Ovary (tissue), 3 donors: ENCODE results near the gene ANK3.

Source experiments
- EP300 ChIP-seq: sonication (generic); formaldehyde crosslinking; IDR thresholded peaks from one replicate; pipeline ENCODE4 v1.6.1; 2017; ENCODE audit warnings: antibody characterized with exemption
- POLR2A ChIP-seq: fragments of 450-650 bp; IDR thresholded peaks from one replicate; pipeline ENCODE4 v1.6.1; 2017; ENCODE audit warnings: antibody characterized with exemption, mild to moderate bottlenecking, moderate library complexity
- TF ChIP-seq, protein P1 (sequence below), 3 donors: fragments of 450-650 bp in 2 of 3; fragments of 200-600 bp in 1 of 3; IDR thresholded peaks; one replicate each; pipeline versions ENCODE4 v1.5.1 to v1.8.0; 2016 to 2022; ENCODE audit warnings: antibody characterized with exemption in 3 of 3, mild to moderate bottlenecking in 1 of 3
- donor health status: DM: no; HTN: no; CAD: no.

DNA sequence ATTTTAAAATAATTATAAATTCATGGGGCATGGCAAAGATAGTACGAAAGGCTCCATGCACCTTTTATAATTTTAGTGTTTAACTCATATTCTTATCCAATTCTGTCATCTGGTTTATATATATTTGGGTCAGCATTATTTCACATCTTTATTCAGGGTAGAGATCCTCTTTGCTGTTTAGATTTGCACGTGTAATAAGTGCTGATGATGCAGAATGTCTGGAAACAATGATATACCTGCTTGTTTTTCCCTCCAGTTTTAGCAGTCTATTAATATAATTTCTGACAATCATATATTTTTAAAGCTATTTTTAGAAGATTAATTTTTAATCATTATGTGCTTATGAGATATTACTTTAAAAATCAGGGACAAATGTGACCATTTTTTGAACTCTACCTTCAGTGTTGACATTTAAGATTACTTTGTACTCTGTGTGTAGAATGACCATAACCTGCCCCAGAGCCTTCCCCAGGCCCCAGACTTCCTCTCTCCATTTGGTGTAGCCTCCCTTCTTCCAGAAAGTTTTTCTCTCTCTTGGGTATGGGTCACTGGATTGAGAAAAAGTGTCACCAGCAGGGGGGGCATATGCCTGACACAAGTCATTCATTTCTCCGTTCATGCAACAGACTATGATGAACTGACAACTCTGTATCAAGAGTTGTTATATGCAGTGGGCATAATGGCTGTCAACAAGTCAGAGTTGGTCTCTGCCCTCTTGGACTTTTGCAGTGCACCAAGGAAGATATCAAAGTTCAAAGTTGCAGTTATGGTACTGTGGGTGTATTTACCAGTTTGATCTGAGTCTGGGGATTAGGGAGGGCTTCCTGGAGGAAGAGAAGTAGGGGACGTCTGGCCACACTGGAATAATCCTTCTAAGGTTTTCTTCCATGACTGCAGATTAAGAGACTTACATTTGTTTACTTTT, 290.7 kb downstream of the ANK3 start:
- TF ChIP-seq EP300 (no peak), POLR2A (no peak)
- TF ChIP-seq, protein P1, sequence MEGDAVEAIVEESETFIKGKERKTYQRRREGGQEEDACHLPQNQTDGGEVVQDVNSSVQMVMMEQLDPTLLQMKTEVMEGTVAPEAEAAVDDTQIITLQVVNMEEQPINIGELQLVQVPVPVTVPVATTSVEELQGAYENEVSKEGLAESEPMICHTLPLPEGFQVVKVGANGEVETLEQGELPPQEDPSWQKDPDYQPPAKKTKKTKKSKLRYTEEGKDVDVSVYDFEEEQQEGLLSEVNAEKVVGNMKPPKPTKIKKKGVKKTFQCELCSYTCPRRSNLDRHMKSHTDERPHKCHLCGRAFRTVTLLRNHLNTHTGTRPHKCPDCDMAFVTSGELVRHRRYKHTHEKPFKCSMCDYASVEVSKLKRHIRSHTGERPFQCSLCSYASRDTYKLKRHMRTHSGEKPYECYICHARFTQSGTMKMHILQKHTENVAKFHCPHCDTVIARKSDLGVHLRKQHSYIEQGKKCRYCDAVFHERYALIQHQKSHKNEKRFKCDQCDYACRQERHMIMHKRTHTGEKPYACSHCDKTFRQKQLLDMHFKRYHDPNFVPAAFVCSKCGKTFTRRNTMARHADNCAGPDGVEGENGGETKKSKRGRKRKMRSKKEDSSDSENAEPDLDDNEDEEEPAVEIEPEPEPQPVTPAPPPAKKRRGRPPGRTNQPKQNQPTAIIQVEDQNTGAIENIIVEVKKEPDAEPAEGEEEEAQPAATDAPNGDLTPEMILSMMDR (IDR thresholded peaks at IDR 0.05) = no peak
